AG09309 (cell line): ENCODE measurements around the gene PAX3.

ENCODE experiments used
- DNase-seq: peaks from one replicate; pipeline ENCODE4 v3.0.0-alpha.2; 2010; ENCODE audit warnings: low read depth
- H3K4me3 ChIP-seq: 2 replicates; pipeline ENCODE4 v1.5.1; 2011; ENCODE audit warnings: mild to moderate bottlenecking, low read depth, low read length, moderate library complexity; ENCODE audit not compliant: control insufficient read depth
- CTCF ChIP-seq: IDR thresholded peaks from 2 replicates; pipeline ENCODE4 v1.5.1; 2011; ENCODE audit warnings: mild to moderate bottlenecking, low read depth, low read length, inconsistent platforms; ENCODE audit not compliant: insufficient read depth, control insufficient read depth; ENCODE audit errors: missing control alignments

Gene PAX3

DNA sequence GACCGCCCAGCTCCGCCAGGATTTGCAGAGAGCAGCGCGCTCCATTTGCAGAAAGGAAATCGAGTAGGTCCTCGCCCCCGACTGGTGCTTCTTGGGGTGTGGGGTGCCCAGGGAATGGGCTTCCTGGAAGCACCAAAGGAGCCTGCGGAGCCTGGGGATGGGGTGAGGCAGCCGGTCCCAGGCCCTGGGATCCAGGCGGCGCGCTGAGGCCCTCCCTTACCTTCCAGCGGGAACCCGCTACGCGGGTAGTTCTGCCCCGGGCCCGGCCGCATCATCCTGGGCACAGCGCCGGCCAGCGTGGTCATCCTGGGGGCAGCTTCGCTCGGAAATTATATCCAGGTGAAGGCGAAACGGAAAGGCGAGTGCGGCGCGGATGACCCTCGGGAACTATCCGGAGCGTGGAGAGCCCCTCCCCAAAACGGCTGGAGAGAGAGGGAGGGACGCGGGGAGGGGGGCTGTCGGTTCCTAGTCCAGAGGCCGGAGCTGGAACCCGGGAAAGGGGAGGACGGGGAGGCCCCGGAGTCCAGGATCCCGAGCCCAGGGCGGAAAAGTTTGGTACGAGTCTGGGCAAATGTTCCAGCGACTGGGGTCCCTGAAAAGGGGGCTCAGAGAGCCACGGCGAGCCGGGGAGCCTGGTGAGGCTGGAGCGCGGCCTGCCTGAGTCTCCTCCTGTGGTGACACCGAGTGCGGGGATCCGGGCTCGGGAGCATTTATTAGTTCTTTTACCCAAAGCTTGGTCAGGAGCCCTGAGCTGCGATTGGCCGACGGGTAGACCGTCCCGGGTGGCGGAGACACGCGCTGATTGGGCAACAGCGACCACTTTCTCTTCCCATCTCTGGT lies at the start of gene PAX3:
Gene PAX3 (minus strand): TSS at position 688 of the 840 bp plus-strand sequence. CDS start 383 bp downstream, at position 305.
- TF ChIP-seq CTCF, result no peak
- H3K4me3 ChIP-seq, result no peak within 1 kb of the TSS

DNA sequence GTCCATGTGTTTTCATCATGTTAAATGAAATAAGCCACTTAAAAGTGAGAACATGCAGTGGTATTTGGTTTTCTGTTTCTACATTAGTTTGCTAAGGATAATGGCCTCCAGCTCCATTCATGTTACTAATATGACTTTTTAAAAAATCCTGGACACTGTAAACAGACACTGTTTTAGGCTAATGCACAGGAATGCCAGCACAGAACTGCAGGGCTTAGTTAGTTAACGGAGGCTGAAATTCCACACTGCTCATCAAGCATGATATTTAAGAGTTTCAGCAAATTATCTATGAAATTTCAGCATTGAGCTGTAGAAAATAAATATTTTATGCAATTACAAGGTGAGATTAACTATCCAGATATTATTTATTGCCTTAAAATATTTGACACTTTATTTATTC lies 42.5 kb upstream of the PAX3 start:
- DNase-seq, result no peak
- no peak overlapping the region for H3K4me3 ChIP-seq
- TF ChIP-seq CTCF, result no peak

More for the DNA sequence above, at the start of gene PAX3:
- DNase-seq, result no peak

DNA sequence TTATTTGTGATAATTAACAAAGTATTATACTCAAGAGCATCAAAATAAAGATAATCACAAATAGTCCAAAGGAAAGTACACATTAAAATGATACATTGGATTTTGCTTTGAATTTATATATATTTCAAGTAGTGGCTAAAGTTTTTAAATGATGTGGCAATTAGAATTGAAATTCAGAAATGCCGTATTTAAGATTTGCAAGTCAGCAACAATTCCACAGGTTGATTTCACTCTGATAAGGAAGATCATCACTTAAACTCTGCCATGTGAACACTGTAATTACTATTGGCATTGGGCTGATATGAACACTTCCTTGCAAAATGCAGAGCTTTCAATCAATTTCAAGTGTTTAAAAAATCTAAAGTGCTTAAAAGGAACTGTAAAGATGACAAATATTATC lies 39.6 kb upstream of the PAX3 start:
- DNase-seq, result no peak
- H3K4me3 ChIP-seq, result no peak overlapping the region
- no peak for TF ChIP-seq CTCF

DNA sequence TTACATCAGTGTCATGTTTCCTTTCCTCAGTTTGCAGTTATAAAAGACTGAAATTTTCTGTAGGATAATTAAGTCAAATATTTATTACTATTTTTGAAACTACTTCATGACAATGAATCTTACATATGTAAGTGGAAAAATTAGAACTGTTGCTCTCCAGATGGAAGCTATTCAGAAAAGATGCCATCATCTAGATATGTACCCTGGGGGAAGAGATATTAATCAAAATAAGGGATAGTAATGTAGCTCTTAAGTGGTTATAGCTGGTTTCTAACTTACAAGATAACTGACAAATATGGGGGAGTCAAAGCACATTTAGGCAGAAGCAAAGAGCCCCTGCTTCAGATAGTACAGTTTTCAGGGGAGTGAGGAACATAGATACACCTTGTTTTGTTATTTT lies 38.1 kb upstream of the PAX3 start:
- no peak overlapping the region for H3K4me3 ChIP-seq
- TF ChIP-seq CTCF, result no peak
- no peak for DNase-seq

GRCh38 chr2:222336442-222336841 lies 37.6 kb upstream of the PAX3 start:
- no peak for DNase-seq
- no peak overlapping the region for H3K4me3 ChIP-seq
- TF ChIP-seq CTCF, result no peak

DNA sequence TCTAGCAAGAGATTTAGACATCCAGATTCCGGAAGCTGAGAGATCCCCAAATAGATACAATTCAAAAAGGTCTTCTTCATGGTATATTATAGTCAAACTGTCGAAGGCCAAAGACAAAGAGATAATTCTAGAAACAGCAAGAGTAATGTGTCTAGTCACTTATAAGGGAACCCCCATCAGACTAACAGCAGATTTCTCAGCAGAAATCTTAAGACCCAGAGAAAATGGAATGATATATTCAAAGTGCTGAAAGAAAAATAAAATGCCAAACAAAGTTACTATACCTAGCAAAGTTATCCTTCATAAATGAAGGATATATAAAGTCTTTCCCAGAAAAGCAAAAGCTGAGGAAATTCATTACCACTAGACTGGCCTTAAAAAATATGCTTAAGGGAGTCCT lies 36.1 kb upstream of the PAX3 start:
- no peak for TF ChIP-seq CTCF
- H3K4me3 ChIP-seq, result no peak overlapping the region
- no peak for DNase-seq
